H1 (cell line): ENCODE data around the gene VPS50. TPM values are rescaled to one million over a fixed set of nuclear protein-coding genes. Genes with fewer than 3 reads are reported as not detected.

Experiments used
- CTCF ChIA-PET: fragments of 300-600 bp; sonication (Branson Sonifier 250); formaldehyde crosslinking; loops from one replicate; lab custom pipeline; 2021; ENCODE audit not compliant: partially characterized antibody; lab: Charles Lee
- POLR2A ChIA-PET: fragments of 300-600 bp; sonication (Branson Sonifier 250); formaldehyde crosslinking; loops from one replicate; lab custom pipeline; 2021; ENCODE audit warnings: inconsistent platforms; ENCODE audit not compliant: partially characterized antibody; lab: Charles Lee
- DNase-seq, 2 experiments: peaks; one replicate each; pipeline versions ENCODE4 v3.0.0 to v3.0.0-alpha.2; 2010 to 2022; ENCODE audit warnings: low spot score in 2 of 2, low read depth in 1 of 2, mixed read lengths in 1 of 2
- FAIRE-seq: peaks from 2 replicates; lab custom pipeline; 2011; peaks lifted over from hg19 to GRCh38; lab: Jason Lieb, UNC
- H2AFZ ChIP-seq: 2 replicates; pipeline ENCODE4 v1.8.1; 2012; ENCODE audit warnings: low read length, inconsistent platforms
- H2AK5ac ChIP-seq: 2 replicates; pipeline ENCODE4 v1.6.1; 2013; ENCODE audit warnings: low read depth, low read length
- H2BK120ac ChIP-seq: replicated peaks from 2 replicates; pipeline ENCODE3; 2013; ENCODE audit warnings: low read depth, low read length, inconsistent platforms
- H2BK12ac ChIP-seq: 2 replicates; pipeline ENCODE4 v1.6.1; 2013; ENCODE audit warnings: low read depth, low read length
- H2BK15ac ChIP-seq: 2 replicates; pipeline ENCODE4 v1.6.1; 2013; ENCODE audit warnings: low read length
- H2BK20ac ChIP-seq: 2 replicates; pipeline ENCODE4 v1.6.1; 2013; ENCODE audit warnings: low read length
- H2BK5ac ChIP-seq: 2 replicates; pipeline ENCODE4 v1.6.1; 2013; ENCODE audit warnings: low read depth, low read length
- H3K14ac ChIP-seq: 2 replicates; pipeline ENCODE4 v1.6.1; 2013; ENCODE audit warnings: inconsistent platforms; ENCODE audit not compliant: insufficient read length
- H3K18ac ChIP-seq: 2 replicates; pipeline ENCODE4 v1.6.1; 2013; ENCODE audit warnings: low read length; ENCODE audit errors: extremely low read depth
- H3K23ac ChIP-seq: 2 replicates; pipeline ENCODE4 v1.6.1; 2013; ENCODE audit warnings: inconsistent platforms; ENCODE audit not compliant: insufficient read length
- H3K23me2 ChIP-seq: 2 replicates; pipeline ENCODE4 v1.6.1; 2013; ENCODE audit warnings: low read depth, low read length
- H3K27ac ChIP-seq: 2 replicates; pipeline ENCODE4 v1.6.1; 2011; ENCODE audit warnings: low read depth, low read length, inconsistent platforms
- H3K27me3 ChIP-seq, 4 experiments: replicated peaks in 1 of 4; 1 replicate in 1 of 4; 2 replicates in 3 of 4; pipeline versions ENCODE4 v1.6.1 to v1.8.1; 2011 to 2013; ENCODE audit warnings: low read length in 3 of 4, mild to moderate bottlenecking in 3 of 4, inconsistent platforms in 2 of 4, mixed read lengths in 2 of 4, moderate library complexity in 1 of 4; ENCODE audit not compliant: control insufficient read depth in 3 of 4, insufficient read depth in 3 of 4; ENCODE audit errors: extremely low read depth in 1 of 4
- H3K36me3 ChIP-seq, 4 experiments: 2 replicates each; pipeline versions ENCODE4 v1.6.1 to v1.8.1; 2011 to 2013; ENCODE audit warnings: mild to moderate bottlenecking in 4 of 4, low read length in 3 of 4, moderate library complexity in 2 of 4, control low read depth in 1 of 4, inconsistent platforms in 1 of 4; ENCODE audit not compliant: insufficient read depth in 4 of 4, control insufficient read depth in 2 of 4
- H3K4ac ChIP-seq: replicated peaks from 2 replicates; pipeline ENCODE3; 2013; ENCODE audit warnings: low read length, low read depth, mixed read lengths, inconsistent platforms; ENCODE audit not compliant: insufficient read length
- H3K4me1 ChIP-seq, 4 experiments: replicated peaks in 1 of 4; 1 replicate in 1 of 4; 2 replicates in 3 of 4; pipeline versions ENCODE4 v1.6.1 to v1.8.1; 2011 to 2013; ENCODE audit warnings: low read length in 3 of 4, inconsistent platforms in 2 of 4, mixed read lengths in 1 of 4; ENCODE audit not compliant: insufficient read depth in 4 of 4, control insufficient read depth in 3 of 4
- H3K4me2 ChIP-seq, 2 experiments: 2 replicates each; pipeline versions ENCODE4 v1.6.1 to v1.8.1; 2011 to 2013; ENCODE audit warnings: low read depth in 2 of 2, low read length in 2 of 2, control low read depth in 1 of 2, inconsistent platforms in 1 of 2, mild to moderate bottlenecking in 1 of 2; ENCODE audit not compliant: insufficient read depth in 1 of 2
- H3K4me3 ChIP-seq, 4 experiments: fragments of 200-600, 300-600 bp in 1 of 4; sonication (generic), shearing (Covaris generic), sonication (Bioruptor Twin) in 1 of 4; 2 replicates each; pipeline versions ENCODE4 v1.5.1 to v1.8.1; 2011 to 2016; ENCODE audit warnings: low read length in 4 of 4, low read depth in 3 of 4, control low read depth in 2 of 4, inconsistent platforms in 2 of 4, mild to moderate bottlenecking in 2 of 4, mixed read lengths in 1 of 4, moderate library complexity in 1 of 4; ENCODE audit not compliant: insufficient read depth in 2 of 4; ENCODE audit errors: extremely low read depth in 1 of 4
- H3K56ac ChIP-seq: replicated peaks from 2 replicates; pipeline ENCODE3; 2013; ENCODE audit warnings: low read depth, mild to moderate bottlenecking, mixed read lengths, low read length, inconsistent platforms; ENCODE audit not compliant: insufficient read length
- H3K79me1 ChIP-seq: 2 replicates; pipeline ENCODE4 v1.6.1; 2013; ENCODE audit warnings: low read depth, low read length, control low read depth
- H3K79me2 ChIP-seq, 2 experiments: 2 replicates each; pipeline versions ENCODE4 v1.6.1 to v1.8.1; 2012 to 2013; ENCODE audit warnings: low read length in 2 of 2, mild to moderate bottlenecking in 2 of 2, inconsistent platforms in 1 of 2; ENCODE audit not compliant: insufficient read depth in 2 of 2, control insufficient read depth in 1 of 2
- H3K9ac ChIP-seq, 4 experiments: replicated peaks in 1 of 4; 1 replicate in 1 of 4; 2 replicates in 3 of 4; pipeline versions ENCODE4 v1.6.1 to v1.8.1; 2011 to 2013; ENCODE audit warnings: low read depth in 3 of 4, low read length in 3 of 4, control low read depth in 2 of 4, mild to moderate bottlenecking in 2 of 4, moderate library complexity in 2 of 4, inconsistent platforms in 1 of 4; ENCODE audit errors: extremely low read depth in 1 of 4
- H3K9me3 ChIP-seq, 2 experiments: 2 replicates each; pipeline versions ENCODE4 v1.6.1 to v1.8.1; 2012 to 2013; ENCODE audit warnings: mild to moderate bottlenecking in 2 of 2, moderate library complexity in 2 of 2, control low read depth in 1 of 2, inconsistent platforms in 1 of 2, low read depth in 1 of 2, low read length in 1 of 2, mixed read lengths in 1 of 2; ENCODE audit not compliant: insufficient read depth in 2 of 2
- H4K20me1 ChIP-seq, 2 experiments: replicated peaks in 1 of 2; 2 replicates each; pipeline versions ENCODE3 to v1.8.1; 2011 to 2013; ENCODE audit warnings: inconsistent platforms in 2 of 2, low read length in 2 of 2, mild to moderate bottlenecking in 1 of 2; ENCODE audit not compliant: insufficient read depth in 2 of 2, control insufficient read depth in 1 of 2
- H4K5ac ChIP-seq: 2 replicates; pipeline ENCODE4 v1.6.1; 2013; ENCODE audit warnings: low read length, low read depth, mixed read lengths, inconsistent platforms; ENCODE audit not compliant: insufficient read length
- H4K8ac ChIP-seq: 2 replicates; pipeline ENCODE4 v1.8.0; 2013; ENCODE audit warnings: mild to moderate bottlenecking, moderate library complexity, low read length, inconsistent platforms; ENCODE audit not compliant: insufficient read depth; ENCODE audit errors: extremely low read depth
- H4K91ac ChIP-seq: replicated peaks from 2 replicates; pipeline ENCODE3; 2013; ENCODE audit warnings: low read length, mixed read lengths, inconsistent platforms; ENCODE audit not compliant: insufficient read length
- RAD21 ChIP-seq, 2 experiments: IDR thresholded peaks in 1 of 2; conservative IDR thresholded peaks in 1 of 2; 2 replicates each; pipeline ENCODE4 v1.6.1; 2011; ENCODE audit warnings: low read depth in 2 of 2, low read length in 2 of 2, improper control_type of control experiment in 1 of 2, inconsistent platforms in 1 of 2, mild to moderate bottlenecking in 1 of 2, moderate library complexity in 1 of 2
- SP4 ChIP-seq: IDR thresholded peaks from 2 replicates; pipeline ENCODE4 v1.6.1; 2012; ENCODE audit warnings: low read length, inconsistent platforms
- WGBS, 2 experiments: shearing (Covaris generic) in 1 of 2; methylation state at CpG; one replicate each; pipeline versions ENCODE4 v1.1.6 to v1.1.7; 2013 to 2015; ENCODE audit warnings: low lambda C conversion rate in 2 of 2, mixed read lengths in 2 of 2, inconsistent platforms in 1 of 2, low coverage in 1 of 2, missing lambda C conversion rate in 1 of 2; ENCODE audit not compliant: insufficient replicate concordance in 2 of 2, insufficient coverage in 1 of 2, insufficient read length in 1 of 2; ENCODE audit errors: extremely low coverage in 1 of 2, missing lambda C conversion rate in 1 of 2; 5-methylcytosine and 5-hydroxymethylcytosine counted together
- polyA plus RNA-seq, 7 experiments: library from polyadenylated mRNA; depleted of rRNA in 3 of 7; stranded (reverse) in 5 of 7; unstranded in 2 of 7; fragments of >200 nt in 5 of 7; fragments of 200-250 nt in 2 of 7; gene quantifications; 1 replicate in 5 of 7; 2 replicates in 1 of 7; 4 replicates in 1 of 7; pipeline versions ENCODE4 v1.2.1 to v1.2.3, GENCODE V29; 2011 to 2013; ENCODE audit warnings: missing spikeins in 2 of 7, mixed read lengths in 2 of 7
- total RNA-seq: library from RNA; stranded (reverse); fragmentation: NEBNext Ultra II Directional; extraction: Animal tissue kit (Norgen Biotek cat#: 25700); gene quantifications from 2 replicates; pipeline ENCODE4 v1.2.1, GENCODE V29; 2021

VPS50 gene
- total and polyA plus RNA-seq, 2 of the 8 experiments (the other 6 are each of a cell fraction or from before 2014, with no cell fraction given) = 3.7 to 9.3 TPM

- DNase-seq = no peak
- no peaks in the 10 kb centered on the region for H4K20me1 ChIP-seq
Measured at GRCh38 chr7:93249491-93250148, 17.5 kb downstream of the VPS50 start.

More at GRCh38 chr7:93249491-93250148, 17.5 kb downstream of the VPS50 start:
- no peak overlapping the region for H4K8ac ChIP-seq
- H2BK120ac ChIP-seq = no peak overlapping the region
- no peak overlapping the region for H3K56ac ChIP-seq
- no peak overlapping the region for H4K5ac ChIP-seq
- FAIRE-seq = no peak
- TF ChIP-seq RAD21 (IDR thresholded peaks at IDR 0.05 in 1 of 2, conservative IDR thresholded peaks at IDR 0.05 in 1 of 2; ENCODE audit: low read depth in 2 of 2, low read length in 2 of 2) = peak in 1 of 2 experiments; percentile 24; a peak in 3 of 4 replicates
- no peak for TF ChIP-seq SP4
- ChIA-PET POLR2A (no interaction called here), CTCF (interaction anchor here (0.9 to 1.2 kb wide), 3 partner anchors 142 to 302 kb away, joined by 3 to 4 read pairs (median 3); no protein-coding TSS in a partner anchor)
- H3K4me3 ChIP-seq = no peak overlapping the region
- no peak overlapping the region for H3K27ac ChIP-seq
- H2BK12ac ChIP-seq = no peak overlapping the region
- H4K91ac ChIP-seq = no peak overlapping the region
- H3K9me3 ChIP-seq = no peaks in the 10 kb centered on the region
- no peak overlapping the region for H2BK15ac ChIP-seq
- no peak overlapping the region for H3K9ac ChIP-seq
- H3K4me1 ChIP-seq = no peaks in the 10 kb centered on the region
- no peak overlapping the region for H2BK20ac ChIP-seq
- H2BK5ac ChIP-seq = no peak overlapping the region
- H3K23ac ChIP-seq = no peak overlapping the region
- no peak overlapping the region for H3K18ac ChIP-seq
- no peak overlapping the region for H3K14ac ChIP-seq
- 84% methylated on average over 5 of the region's 5 CpGs; no CpG with 5 or more reads in 1 of the 2 experiments for WGBS, 2 experiments
- no peak overlapping the region for H2AK5ac ChIP-seq
- no peak overlapping the region for H3K4ac ChIP-seq
- H2AFZ ChIP-seq = no peak overlapping the region
- no peaks in the 10 kb centered on the region for H3K79me1 ChIP-seq
- no peaks in the 10 kb centered on the region for H3K36me3 ChIP-seq
- H3K4me2 ChIP-seq = no peak overlapping the region
- no peaks in the 10 kb centered on the region for H3K79me2 ChIP-seq
- no peaks in the 10 kb centered on the region for H3K27me3 ChIP-seq
- no peaks in the 10 kb centered on the region for H3K23me2 ChIP-seq
